Ishikawa (cell line): Measurements from ENCODE around the gene LEMD2.

Experiments
- CEBPB ChIP-seq: IDR thresholded peaks from 2 replicates; pipeline ENCODE4 v1.6.1; 2012
- CREB1 ChIP-seq: IDR thresholded peaks from 2 replicates; pipeline ENCODE4 v1.6.1; 2012; ENCODE audit warnings: low read depth
- EGR1 ChIP-seq: IDR thresholded peaks from 2 replicates; pipeline ENCODE4 v1.6.1; 2012
- EP300 ChIP-seq: IDR thresholded peaks from 2 replicates; pipeline ENCODE4 v1.6.1; 2012; ENCODE audit warnings: borderline replicate concordance
- FOXM1 ChIP-seq: IDR thresholded peaks from 2 replicates; pipeline ENCODE4 v1.6.1; 2012; ENCODE audit warnings: low read depth, borderline replicate concordance
- MAX ChIP-seq: IDR thresholded peaks from 2 replicates; pipeline ENCODE4 v1.6.1; 2012
- NFIC ChIP-seq: IDR thresholded peaks from 2 replicates; pipeline ENCODE4 v1.6.1; 2012
- RAD21 ChIP-seq: IDR thresholded peaks from 2 replicates; pipeline ENCODE4 v1.6.1; 2012; ENCODE audit warnings: low read depth
- REST ChIP-seq: IDR thresholded peaks from 2 replicates; pipeline ENCODE4 v1.6.1; 2012; ENCODE audit warnings: low read depth, mild to moderate bottlenecking
- TAF1 ChIP-seq: IDR thresholded peaks from 2 replicates; pipeline ENCODE4 v1.6.1; 2012; ENCODE audit warnings: low read depth, mild to moderate bottlenecking
- TCF12 ChIP-seq: IDR thresholded peaks from 2 replicates; pipeline ENCODE4 v1.6.1; 2012; ENCODE audit warnings: low read depth
- TEAD4 ChIP-seq: IDR thresholded peaks from 2 replicates; pipeline ENCODE4 v1.6.1; 2012
- USF1 ChIP-seq: IDR thresholded peaks from 2 replicates; pipeline ENCODE4 v1.6.1; 2012
- YY1 ChIP-seq: IDR thresholded peaks from 2 replicates; pipeline ENCODE4 v1.6.1; 2012; ENCODE audit warnings: low read depth
- ZBTB7A ChIP-seq: IDR thresholded peaks from 2 replicates; pipeline ENCODE4 v1.6.1; 2012; ENCODE audit warnings: low read depth

Gene LEMD2

GRCh38 chr6:33801611-33802010, 12.7 kb upstream of the LEMD2 start:
- no peak for TF ChIP-seq EGR1

GRCh38 chr6:33800248-33800969, 11.5 kb upstream of the LEMD2 start:
- TF ChIP-seq USF1 = no peak
- TF ChIP-seq TAF1 = no peak
- TF ChIP-seq RAD21 = no peak
- no peak for TF ChIP-seq FOXM1
- no peak for TF ChIP-seq YY1
- no peak for TF ChIP-seq CEBPB
- no peak for TF ChIP-seq TCF12
- TF ChIP-seq NFIC = no peak
- no peak for TF ChIP-seq TEAD4
- no peak for TF ChIP-seq EP300

GRCh38 chr6:33799454-33800113, 10.7 kb upstream of the LEMD2 start:
- TF ChIP-seq TAF1 (no peak), REST (no peak), FOXM1 (no peak), EP300 (no peak), RAD21 (no peak), YY1 (no peak), USF1 (no peak), TCF12 (no peak), NFIC (no peak), MAX (no peak), CREB1 (no peak), TEAD4 (no peak), ZBTB7A (no peak), EGR1 (no peak), CEBPB (no peak)

GRCh38 chr6:33798343-33798848, 9.5 kb upstream of the LEMD2 start:
- TF ChIP-seq TEAD4 (no peak), EGR1 (no peak), RAD21 (no peak), TAF1 (no peak), ZBTB7A (no peak), USF1 (no peak), YY1 (no peak), CREB1 (no peak), REST (no peak), FOXM1 (no peak), CEBPB (no peak)

GRCh38 chr6:33797626-33798342, 8.9 kb upstream of the LEMD2 start:
- TF ChIP-seq CEBPB = no peak
- no peak for TF ChIP-seq USF1
- no peak for TF ChIP-seq EP300
- TF ChIP-seq ZBTB7A = no peak
- no peak for TF ChIP-seq TCF12
- TF ChIP-seq MAX = no peak
- TF ChIP-seq EGR1 = no peak
- TF ChIP-seq CREB1 = no peak
- TF ChIP-seq NFIC = no peak
- no peak for TF ChIP-seq REST
- TF ChIP-seq TEAD4 = no peak
- no peak for TF ChIP-seq FOXM1
